Esophagus muscularis mucosa (tissue), 4 donors: ENCODE results near the gene SV2B. TPM values are rescaled to one million over a fixed set of nuclear protein-coding genes. Genes with fewer than 3 reads are reported as not detected.
A peak's percentile ranks its signal among the peaks of the same experiment; 100 is the strongest.

Source experiments
- DNase-seq: peaks from one replicate; pipeline ENCODE4 v3.0.0-alpha.2; 2017; ENCODE audit errors: extremely low spot score
- H3K27ac ChIP-seq, 4 donors: fragments of 200-600 bp; sonication (generic); replicated peaks in 1 of 4; 1 replicate in 3 of 4; 2 replicates in 1 of 4; pipeline ENCODE4 v1.5.1; 2016 to 2019; ENCODE audit warnings: mild to moderate bottlenecking in 1 of 4
- H3K27me3 ChIP-seq, 4 donors: fragments of 200-600 bp; sonication (generic); one replicate each; pipeline versions ENCODE4 v1.5.1 to v1.6.0; 2016 to 2019
- H3K36me3 ChIP-seq, 4 donors: fragments of 200-600 bp; sonication (generic); one replicate each; pipeline ENCODE4 v1.5.1; 2016 to 2019
- H3K4me1 ChIP-seq, 4 donors: fragments of 200-600 bp; sonication (generic); one replicate each; pipeline ENCODE4 v1.5.1; 2016 to 2019
- H3K4me3 ChIP-seq, 4 donors: fragments of 200-600 bp; sonication (generic); 1 replicate in 2 of 4; 2 replicates in 2 of 4; pipeline ENCODE4 v1.5.1; 2016 to 2019; ENCODE audit warnings: mild to moderate bottlenecking in 4 of 4, moderate library complexity in 1 of 4
- H3K9me3 ChIP-seq, 4 donors: fragments of 200-600 bp; sonication (generic); 1 replicate in 3 of 4; 2 replicates in 1 of 4; pipeline ENCODE4 v1.5.1; 2016 to 2019
- EP300 ChIP-seq: sonication (generic); formaldehyde crosslinking; IDR thresholded peaks from one replicate; pipeline ENCODE4 v1.6.1; 2017; ENCODE audit warnings: antibody characterized with exemption
- POLR2A ChIP-seq: fragments of 450-650 bp; IDR thresholded peaks from one replicate; pipeline ENCODE4 v1.6.1; 2017; ENCODE audit warnings: antibody characterized with exemption, moderate library complexity, mild to moderate bottlenecking, low read depth
- POLR2AphosphoS5 ChIP-seq, 2 donors: sonication (generic); formaldehyde crosslinking; IDR thresholded peaks; one replicate each; pipeline ENCODE4 v1.6.1; 2017; ENCODE audit warnings: antibody characterized with exemption in 2 of 2
- WGBS: methylation state at CpG from one replicate; pipeline ENCODE4 v1.1.5; 2018; 5-methylcytosine and 5-hydroxymethylcytosine counted together
- intact Hi-C: fragments of 100-400 bp; cut with DNase I; formaldehyde crosslinking; loops from one replicate; pipeline ENCODE4 v1.15.1; 2023
- total RNA-seq, 4 donors: library from RNA; depleted of rRNA; stranded (reverse); fragments of >200 nt; gene quantifications; one replicate each; pipeline versions ENCODE4 v1.1.0 to v1.2.1, GENCODE V29; 2016
- TF ChIP-seq, protein P1 (sequence below), 3 experiments: fragments of 200-600 bp in 2 of 3; fragments of 450-650 bp in 1 of 3; sonication (generic) in 2 of 3; IDR thresholded peaks; one replicate each; pipeline ENCODE4 v1.5.1; 2017 to 2019; ENCODE audit warnings: antibody characterized with exemption in 3 of 3, mild to moderate bottlenecking in 2 of 3, moderate library complexity in 1 of 3

Gene SV2B
- total RNA-seq, 4 donors from 2014 or later: 1.9 to 3.0 (median 2.1) TPM

DNA sequence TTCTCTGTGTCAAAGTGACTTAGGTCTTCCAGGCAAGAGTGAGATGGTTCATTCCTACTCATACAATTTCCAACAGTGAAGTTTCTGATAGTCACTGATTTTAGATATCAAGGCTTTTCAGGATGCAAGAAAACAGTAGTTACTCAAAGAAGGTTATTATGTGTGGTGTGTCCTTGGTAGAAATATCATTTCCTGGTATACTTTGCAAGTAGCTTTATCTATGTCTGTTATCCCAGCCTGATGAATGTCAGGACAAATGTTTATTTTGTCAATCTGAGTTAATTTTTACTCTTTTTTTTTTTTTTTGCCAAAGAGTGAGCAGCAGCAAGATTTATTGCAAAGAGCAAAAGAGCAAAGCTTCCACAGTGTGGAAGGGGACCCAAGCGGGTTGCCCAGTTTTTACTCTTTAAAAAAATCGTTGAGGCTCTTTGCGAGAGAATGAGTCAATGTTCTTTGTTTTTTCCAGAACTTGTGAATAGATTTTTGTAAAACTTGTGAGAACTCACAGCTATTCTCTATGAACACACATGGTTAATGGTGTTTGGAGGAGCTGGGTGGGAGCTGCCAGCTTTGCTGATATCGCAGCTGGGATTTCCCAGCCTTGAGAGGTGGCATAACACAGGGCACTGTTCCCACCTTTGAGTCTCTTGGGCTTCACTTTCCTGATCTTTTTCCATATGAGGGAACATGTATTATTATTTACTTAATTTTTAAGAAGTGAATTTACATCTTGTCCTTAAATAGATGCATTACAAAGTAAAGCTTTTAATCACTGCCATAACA lies 51.9 kb downstream of the SV2B start:
- Histone ChIP-seq H3K4me1 (no peaks in the 10 kb centered on the region), H3K27ac (no peak overlapping the region), H3K4me3 (no peak overlapping the region), H3K36me3 (no peaks in the 10 kb centered on the region), H3K9me3 (no peaks in the 10 kb centered on the region), H3K27me3 (peaks cover 0 to 38% (median 0%) of the 10 kb centered on the region in 4 donors)
- intact Hi-C loops: no loop called here
- no peak for TF ChIP-seq POLR2A
- TF ChIP-seq, protein P1, sequence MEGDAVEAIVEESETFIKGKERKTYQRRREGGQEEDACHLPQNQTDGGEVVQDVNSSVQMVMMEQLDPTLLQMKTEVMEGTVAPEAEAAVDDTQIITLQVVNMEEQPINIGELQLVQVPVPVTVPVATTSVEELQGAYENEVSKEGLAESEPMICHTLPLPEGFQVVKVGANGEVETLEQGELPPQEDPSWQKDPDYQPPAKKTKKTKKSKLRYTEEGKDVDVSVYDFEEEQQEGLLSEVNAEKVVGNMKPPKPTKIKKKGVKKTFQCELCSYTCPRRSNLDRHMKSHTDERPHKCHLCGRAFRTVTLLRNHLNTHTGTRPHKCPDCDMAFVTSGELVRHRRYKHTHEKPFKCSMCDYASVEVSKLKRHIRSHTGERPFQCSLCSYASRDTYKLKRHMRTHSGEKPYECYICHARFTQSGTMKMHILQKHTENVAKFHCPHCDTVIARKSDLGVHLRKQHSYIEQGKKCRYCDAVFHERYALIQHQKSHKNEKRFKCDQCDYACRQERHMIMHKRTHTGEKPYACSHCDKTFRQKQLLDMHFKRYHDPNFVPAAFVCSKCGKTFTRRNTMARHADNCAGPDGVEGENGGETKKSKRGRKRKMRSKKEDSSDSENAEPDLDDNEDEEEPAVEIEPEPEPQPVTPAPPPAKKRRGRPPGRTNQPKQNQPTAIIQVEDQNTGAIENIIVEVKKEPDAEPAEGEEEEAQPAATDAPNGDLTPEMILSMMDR (IDR thresholded peaks at IDR 0.05): no peak
- DNase-seq: no peak
- 72% methylated on average over 4 of the region's 4 CpGs for WGBS

DNA sequence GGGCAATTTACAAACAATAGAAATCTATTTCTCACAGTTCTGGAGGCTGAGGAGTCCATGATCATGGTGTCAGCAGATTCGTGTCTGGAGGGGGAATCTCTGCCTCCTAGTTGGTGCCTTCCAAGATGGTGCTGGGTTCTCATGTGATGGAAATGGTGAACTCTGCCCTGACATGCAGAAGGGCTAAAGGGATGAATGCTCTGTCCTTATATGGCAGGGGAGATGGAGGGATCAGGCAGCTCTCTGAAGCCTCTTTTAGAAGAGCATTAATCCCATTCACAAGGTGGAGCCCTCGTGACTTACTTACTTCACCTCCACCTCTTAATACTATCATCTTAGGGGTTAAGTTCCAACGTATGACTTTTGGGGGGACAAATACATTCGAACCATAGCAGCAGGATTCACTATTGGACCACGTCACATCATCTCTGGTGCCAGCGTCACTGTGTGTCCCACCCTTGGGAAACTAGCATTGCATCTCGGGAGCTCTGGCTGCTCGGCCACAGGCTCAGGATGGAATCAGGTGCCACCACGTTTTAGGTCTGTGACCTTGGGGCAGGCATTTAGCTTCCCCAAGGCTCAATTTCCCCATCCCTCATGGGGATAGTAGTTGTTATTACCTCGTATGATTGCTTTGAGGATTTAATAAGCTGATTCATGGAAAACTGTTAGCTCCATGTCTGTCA lies 53.0 kb downstream of the SV2B start:
- TF ChIP-seq, protein P1 (IDR thresholded peaks at IDR 0.05): no peak
- TF ChIP-seq POLR2AphosphoS5 (IDR thresholded peaks at IDR 0.05): no peak
- TF ChIP-seq POLR2A: no peak
- TF ChIP-seq EP300: no peak
- no peaks in the 10 kb centered on the region for H3K4me1 ChIP-seq
- H3K27ac ChIP-seq: no peak overlapping the region
- 76% methylated on average over 10 of the region's 10 CpGs for WGBS
- no peak overlapping the region for H3K4me3 ChIP-seq
- no peaks in the 10 kb centered on the region for H3K9me3 ChIP-seq
- H3K36me3 ChIP-seq: no peaks in the 10 kb centered on the region
- peaks cover 0 to 42% (median 0%) of the 10 kb centered on the region in 4 donors for H3K27me3 ChIP-seq
- peak; percentile 89 for DNase-seq
- intact Hi-C loops: no loop called here

DNA sequence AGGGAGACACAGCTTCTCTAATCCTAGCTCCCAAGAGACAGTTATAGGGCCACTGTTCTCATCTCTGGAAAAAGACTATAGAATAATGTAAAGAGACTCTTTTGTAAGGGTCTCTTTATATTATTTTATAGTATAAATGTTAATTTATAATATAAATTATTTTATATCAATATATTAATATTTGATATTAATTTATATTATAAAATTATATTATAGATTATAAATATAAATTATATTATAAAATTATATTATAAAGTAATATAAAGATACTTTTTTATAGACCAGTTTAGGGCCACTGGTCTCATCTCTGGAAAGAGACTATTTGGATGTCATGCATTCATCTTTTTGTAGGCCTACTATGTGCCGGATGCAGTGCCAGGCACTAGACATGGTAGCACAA lies 53.9 kb downstream of the SV2B start:
- Histone ChIP-seq H3K36me3 (no peaks in the 10 kb centered on the region), H3K27ac (no peak overlapping the region), H3K27me3 (peaks cover 0 to 36% (median 0%) of the 10 kb centered on the region in 4 donors), H3K9me3 (no peaks in the 10 kb centered on the region), H3K4me1 (no peaks in the 10 kb centered on the region), H3K4me3 (no peak overlapping the region)
- TF ChIP-seq EP300: no peak
- TF ChIP-seq, protein P1 (IDR thresholded peaks at IDR 0.05): no peak
- no peak for TF ChIP-seq POLR2AphosphoS5 (IDR thresholded peaks at IDR 0.05)
- no peak for TF ChIP-seq POLR2A
- intact Hi-C loops: no loop called here
- WGBS: 84% methylated on average over 1 of the region's 1 CpG
- DNase-seq: no peak

DNA sequence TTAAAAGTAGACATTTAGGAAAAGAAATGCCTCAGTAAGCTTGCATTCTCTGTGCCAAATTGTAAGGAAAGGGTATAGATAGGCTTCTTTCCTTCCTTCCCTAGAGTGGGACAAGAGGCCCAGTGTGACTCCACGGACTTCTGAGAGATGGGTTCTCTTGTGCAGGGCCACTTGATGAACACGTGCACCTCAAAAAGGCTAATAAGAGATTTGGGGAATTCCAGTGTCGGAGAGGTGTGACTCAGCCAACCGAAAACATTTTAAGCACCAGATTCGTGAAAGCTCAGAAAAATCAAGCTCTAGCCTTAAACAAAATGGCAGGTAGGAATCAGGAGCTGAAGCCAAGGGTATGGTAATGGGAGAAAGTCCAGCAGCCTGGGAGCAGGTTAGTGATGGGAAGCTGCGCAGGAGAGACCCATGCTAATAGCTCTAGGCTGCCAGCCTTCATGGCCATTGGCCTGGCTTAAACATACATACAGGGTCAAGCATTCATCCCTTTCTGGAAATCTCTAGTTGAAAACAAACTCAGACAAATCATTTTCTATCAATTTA lies 56.2 kb downstream of the SV2B start:
- Histone ChIP-seq H3K4me1 (no peaks in the 10 kb centered on the region), H3K4me3 (no peak overlapping the region), H3K36me3 (no peaks in the 10 kb centered on the region), H3K27ac (no peak overlapping the region), H3K9me3 (no peaks in the 10 kb centered on the region), H3K27me3 (peaks cover 0 to 35% (median 3%) of the 10 kb centered on the region in 4 donors)
- 94% methylated on average over 6 of the region's 6 CpGs for WGBS
- TF ChIP-seq POLR2AphosphoS5 (IDR thresholded peaks at IDR 0.05): no peak
- DNase-seq: peak; percentile 72
- intact Hi-C loops: no loop called here
